GM12874 (cell line): ENCODE data around the gene CD81.

ENCODE experiments used
- CTCF ChIP-seq: IDR thresholded peaks from 2 replicates; pipeline ENCODE4 v1.5.1; 2011; ENCODE audit warnings: low read depth, mild to moderate bottlenecking, control low read depth, low read length, moderate library complexity; ENCODE audit not compliant: insufficient read depth

The CD81 gene

GRCh38 chr11:2376751-2377451 lies at the start of gene CD81:
Gene CD81 (plus strand): TSS chr11:2377310. CDS start chr11:2377550, 240 bp downstream.
- TF ChIP-seq CTCF = no peak

- TF ChIP-seq CTCF = no peak
Observed at GRCh38 chr11:2328021-2328420, 49.1 kb upstream of the CD81 start.

GRCh38 chr11:2328656-2329354 lies 48.3 kb upstream of the CD81 start:
- no peak for TF ChIP-seq CTCF

GRCh38 chr11:2329551-2329950 lies 47.6 kb upstream of the CD81 start:
- no peak for TF ChIP-seq CTCF

GRCh38 chr11:2330696-2331095 lies 46.4 kb upstream of the CD81 start:
- TF ChIP-seq CTCF = no peak

- TF ChIP-seq CTCF = no peak
Observed at GRCh38 chr11:2331404-2331803, 45.7 kb upstream of the CD81 start.

GRCh38 chr11:2342557-2342956 lies 34.6 kb upstream of the CD81 start:
- TF ChIP-seq CTCF = no peak
